Measurements from ENCODE around the gene AHNAK2.

- TF ChIP-seq, protein P1, sequence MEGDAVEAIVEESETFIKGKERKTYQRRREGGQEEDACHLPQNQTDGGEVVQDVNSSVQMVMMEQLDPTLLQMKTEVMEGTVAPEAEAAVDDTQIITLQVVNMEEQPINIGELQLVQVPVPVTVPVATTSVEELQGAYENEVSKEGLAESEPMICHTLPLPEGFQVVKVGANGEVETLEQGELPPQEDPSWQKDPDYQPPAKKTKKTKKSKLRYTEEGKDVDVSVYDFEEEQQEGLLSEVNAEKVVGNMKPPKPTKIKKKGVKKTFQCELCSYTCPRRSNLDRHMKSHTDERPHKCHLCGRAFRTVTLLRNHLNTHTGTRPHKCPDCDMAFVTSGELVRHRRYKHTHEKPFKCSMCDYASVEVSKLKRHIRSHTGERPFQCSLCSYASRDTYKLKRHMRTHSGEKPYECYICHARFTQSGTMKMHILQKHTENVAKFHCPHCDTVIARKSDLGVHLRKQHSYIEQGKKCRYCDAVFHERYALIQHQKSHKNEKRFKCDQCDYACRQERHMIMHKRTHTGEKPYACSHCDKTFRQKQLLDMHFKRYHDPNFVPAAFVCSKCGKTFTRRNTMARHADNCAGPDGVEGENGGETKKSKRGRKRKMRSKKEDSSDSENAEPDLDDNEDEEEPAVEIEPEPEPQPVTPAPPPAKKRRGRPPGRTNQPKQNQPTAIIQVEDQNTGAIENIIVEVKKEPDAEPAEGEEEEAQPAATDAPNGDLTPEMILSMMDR (IDR thresholded peaks at IDR 0.05; ENCODE audit: insufficient read depth, low read length, poor library complexity, severe bottlenecking): no peak
- TF ChIP-seq EZH2phosphoT487 (conservative IDR thresholded peaks at IDR 0.05; ENCODE audit: low read length): no peak
These were observed 83.6 kb downstream of the AHNAK2 start for GRCh38 chr14:104894331-104895206.
